ENCODE data around the gene ADRA1B. TPM values are rescaled to one million over a fixed set of nuclear protein-coding genes. Genes with fewer than 3 reads are reported as not detected.

Gene ADRA1B
- polyA plus RNA-seq (2013, experiment 1 of 2; ENCODE audit: insufficient read length): 0.86 TPM
- 0.54 TPM for polyA plus RNA-seq (2013, experiment 2 of 2; ENCODE audit: insufficient read length)

GRCh38 chr5:159915904-159916840 lies at the start of gene ADRA1B:
Gene ADRA1B (plus strand): TSS chr5:159916482. CDS start chr5:159916906, 424 bp downstream.
- peak; percentile 66 for DNase-seq

- peak; percentile 82 for DNase-seq
Measured at GRCh38 chr5:159873680-159874079, 42.6 kb upstream of the ADRA1B start.

- DNase-seq: peak; percentile 59
Measured at GRCh38 chr5:159874263-159874662, 42.0 kb upstream of the ADRA1B start.

GRCh38 chr5:159877016-159877415 lies 39.3 kb upstream of the ADRA1B start:
- no peak for DNase-seq

GRCh38 chr5:159877894-159878448 lies 38.3 kb upstream of the ADRA1B start:
- DNase-seq: no peak

- DNase-seq: peak; percentile 96
Measured at GRCh38 chr5:159878988-159879471, 37.3 kb upstream of the ADRA1B start.

GRCh38 chr5:159880676-159881075 lies 35.6 kb upstream of the ADRA1B start:
- no peak for DNase-seq

- DNase-seq: no peak
Measured at GRCh38 chr5:159881967-159882366, 34.3 kb upstream of the ADRA1B start.

- DNase-seq: peak; percentile 93
Measured at GRCh38 chr5:159883522-159883950, 32.7 kb upstream of the ADRA1B start.

- no peak for DNase-seq
Measured at GRCh38 chr5:159884917-159885620, 31.2 kb upstream of the ADRA1B start.

GRCh38 chr5:159886296-159886695 lies 30.0 kb upstream of the ADRA1B start:
- DNase-seq: peak; percentile 42

- no peak for DNase-seq
Measured at GRCh38 chr5:159887050-159887449, 29.2 kb upstream of the ADRA1B start.

GRCh38 chr5:159888860-159889259 lies 27.4 kb upstream of the ADRA1B start:
- DNase-seq: no peak

- DNase-seq: no peak
Measured at GRCh38 chr5:159890141-159890540, 26.1 kb upstream of the ADRA1B start.

- DNase-seq: no peak
Measured at GRCh38 chr5:159891371-159891770, 24.9 kb upstream of the ADRA1B start.

GRCh38 chr5:159893040-159893695 lies 23.1 kb upstream of the ADRA1B start:
- no peak for DNase-seq

GRCh38 chr5:159894149-159894720 lies 22.0 kb upstream of the ADRA1B start:
- peak; percentile 56 for DNase-seq

- no peak for DNase-seq
Measured at GRCh38 chr5:159897786-159898393, 18.4 kb upstream of the ADRA1B start.

- peak; percentile 50 for DNase-seq
Measured at GRCh38 chr5:159899067-159900049, 16.9 kb upstream of the ADRA1B start.

- no peak for DNase-seq
Measured at GRCh38 chr5:159901308-159901707, 15.0 kb upstream of the ADRA1B start.

Measured in fibroblast of skin of back (primary cell).